Activated CD4-positive, alpha-beta memory T cell treated with anti-CD3 and anti-CD28 coated beads for 36 hours (primary cell): ENCODE data around the gene MAP3K5. TPM values are rescaled to one million over a fixed set of nuclear protein-coding genes. Genes with fewer than 3 reads are reported as not detected.
A peak's percentile ranks its signal among the peaks of the same experiment; 100 is the strongest.
"Not testable (repeated sequence)": the region's sequence is repeated elsewhere in the genome, so short reads cannot be mapped to it uniquely, and the experiment has no call there.

Experiments used
- CTCF ChIA-PET: fragments of 350-600 bp; sonication (Branson Sonifier 250); formaldehyde crosslinking; loops from one replicate; lab custom pipeline; 2021; ENCODE audit warnings: antibody characterized with exemption, inconsistent platforms; lab: Charles Lee
- POLR2A ChIA-PET: fragments of 350-600 bp; sonication (Branson Sonifier 250); formaldehyde crosslinking; loops from one replicate; lab custom pipeline; 2021; ENCODE audit warnings: antibody characterized with exemption; lab: Charles Lee
- DNase-seq: peaks from one replicate; pipeline ENCODE4 v3.0.0-alpha.2; 2020
- H3K27ac Mint-ChIP-seq: one replicate; pipeline ENCODE4 v1.8.0; 2021; ENCODE audit warnings: mixed read lengths
- H3K27me3 Mint-ChIP-seq: one replicate; pipeline ENCODE4 v1.8.0; 2021; ENCODE audit warnings: mixed read lengths
- H3K36me3 Mint-ChIP-seq: one replicate; pipeline ENCODE4 v1.8.0; 2021; ENCODE audit warnings: mixed read lengths
- H3K4me1 Mint-ChIP-seq: one replicate; pipeline ENCODE4 v1.8.0; 2021; ENCODE audit warnings: low read depth, mixed read lengths
- H3K4me3 Mint-ChIP-seq: one replicate; pipeline ENCODE4 v1.8.0; 2021; ENCODE audit warnings: mild to moderate bottlenecking, mixed read lengths
- H3K9me3 Mint-ChIP-seq: one replicate; pipeline ENCODE4 v1.8.0; 2021; ENCODE audit warnings: mixed read lengths
- intact Hi-C: fragments of 100-400 bp; cut with micrococcal nuclease; formaldehyde crosslinking; loops from one replicate; pipeline ENCODE4 v1.15.1; 2023
- total RNA-seq, 2 experiments: library from RNA; stranded (reverse); gene quantifications; one replicate each; pipeline ENCODE4 v1.2.3, GENCODE V29; 2021

MAP3K5 gene
- total RNA-seq, 2 experiments from 2014 or later = 13.2 to 13.8 TPM

- peaks cover 3% of the 10 kb centered on the region for H3K36me3 Mint-ChIP-seq
- H3K4me1 Mint-ChIP-seq = peaks cover 70% of the 10 kb centered on the region
- POLR2A ChIA-PET = no interaction called here
- no peak overlapping the region for H3K4me3 Mint-ChIP-seq
- intact Hi-C loops = no loop called here
- no peaks in the 10 kb centered on the region for H3K27me3 Mint-ChIP-seq
- no peak for DNase-seq
- CTCF ChIA-PET = no interaction called here
- no peaks in the 10 kb centered on the region for H3K9me3 Mint-ChIP-seq
- no peak overlapping the region for H3K27ac Mint-ChIP-seq
Observed at GRCh38 chr6:136769124-136769523, 23.2 kb downstream of the MAP3K5 start.

- Mint-ChIP-seq H3K4me1 (peaks cover 71% of the 10 kb centered on the region), H3K4me3 (no peak overlapping the region), H3K9me3 (no peaks in the 10 kb centered on the region), H3K27me3 (no peaks in the 10 kb centered on the region), H3K27ac (peak overlapping the region; percentile 66), H3K36me3 (no peaks in the 10 kb centered on the region)
- DNase-seq = no peak
- POLR2A ChIA-PET = no interaction called here
- CTCF ChIA-PET = no interaction called here
- intact Hi-C loops = loop anchor here (1.0 kb wide), 1 partner anchor 21 kb away; no protein-coding TSS in a partner anchor
Observed at GRCh38 chr6:136767570-136768309, 24.5 kb downstream of the MAP3K5 start.

GRCh38 chr6:136767103-136767502, 25.2 kb downstream of the MAP3K5 start:
- DNase-seq = no peak
- H3K27me3 Mint-ChIP-seq = no peaks in the 10 kb centered on the region
- CTCF ChIA-PET = no interaction called here
- H3K36me3 Mint-ChIP-seq = no peaks in the 10 kb centered on the region
- no peak overlapping the region for H3K4me3 Mint-ChIP-seq
- H3K4me1 Mint-ChIP-seq = peaks cover 71% of the 10 kb centered on the region
- intact Hi-C loops = loop anchor here (1.0 kb wide), 1 partner anchor 21 kb away; no protein-coding TSS in a partner anchor
- H3K27ac Mint-ChIP-seq = peak overlapping the region; percentile 66
- no peaks in the 10 kb centered on the region for H3K9me3 Mint-ChIP-seq
- POLR2A ChIA-PET = no interaction called here

- no peaks in the 10 kb centered on the region for H3K9me3 Mint-ChIP-seq
- H3K36me3 Mint-ChIP-seq = no peaks in the 10 kb centered on the region
- no peak overlapping the region for H3K27ac Mint-ChIP-seq
- intact Hi-C loops = no loop called here
- ChIA-PET POLR2A (no interaction called here), CTCF (interaction anchor here (0.7 to 7.1 kb wide), 2 partner anchors 25 to 47 kb away, joined by 3 to 76 read pairs; partner anchors contain the start of gene MAP3K5)
- H3K4me1 Mint-ChIP-seq = peaks cover 74% of the 10 kb centered on the region
- H3K4me3 Mint-ChIP-seq = no peak overlapping the region
- DNase-seq = no peak
- no peaks in the 10 kb centered on the region for H3K27me3 Mint-ChIP-seq
Observed at GRCh38 chr6:136766274-136766673, 26.0 kb downstream of the MAP3K5 start.

- no peaks in the 10 kb centered on the region for H3K9me3 Mint-ChIP-seq
- POLR2A ChIA-PET = interaction anchor here (0.9 to 2.1 kb wide), 7 partner anchors 8 to 28 kb away, joined by 3 to 13 read pairs (median 4); partner anchors contain the start of gene MAP3K5
- DNase-seq = no peak
- CTCF ChIA-PET = interaction anchor here (2.5 to 7.1 kb wide), 2 partner anchors 26 to 120 kb away, joined by 14 to 76 read pairs; partner anchors contain the start of gene MAP3K5
- H3K4me3 Mint-ChIP-seq = no peak overlapping the region
- H3K4me1 Mint-ChIP-seq = peaks cover 77% of the 10 kb centered on the region
- peak overlapping the region; percentile 40 for H3K27ac Mint-ChIP-seq
- H3K27me3 Mint-ChIP-seq = no peaks in the 10 kb centered on the region
- intact Hi-C loops = loop anchor here (1.0 kb wide), 1 partner anchor 8 kb away; no protein-coding TSS in a partner anchor
- no peaks in the 10 kb centered on the region for H3K36me3 Mint-ChIP-seq
Observed at GRCh38 chr6:136764517-136764993, 27.7 kb downstream of the MAP3K5 start.

GRCh38 chr6:136763716-136764516, 28.4 kb downstream of the MAP3K5 start:
- ChIA-PET CTCF (interaction anchor here (2.5 to 7.1 kb wide), 2 partner anchors 27 to 119 kb away, joined by 14 to 76 read pairs; partner anchors contain the start of gene MAP3K5), POLR2A (interaction anchor here (0.9 to 2.1 kb wide), 9 partner anchors 8 to 28 kb away, joined by 3 to 13 read pairs (median 4); partner anchors contain the start of gene MAP3K5)
- peak overlapping the region; percentile 34 for H3K27ac Mint-ChIP-seq
- no peak for DNase-seq
- H3K4me3 Mint-ChIP-seq = no peak overlapping the region
- H3K36me3 Mint-ChIP-seq = no peaks in the 10 kb centered on the region
- peaks cover 74% of the 10 kb centered on the region for H3K4me1 Mint-ChIP-seq
- no peaks in the 10 kb centered on the region for H3K27me3 Mint-ChIP-seq
- intact Hi-C loops = loop anchor here (1.0 kb wide), 1 partner anchor 8 kb away; no protein-coding TSS in a partner anchor
- H3K9me3 Mint-ChIP-seq = no peaks in the 10 kb centered on the region

GRCh38 chr6:136763255-136763654, 29.0 kb downstream of the MAP3K5 start:
- ChIA-PET POLR2A (interaction anchor here (1.0 to 2.0 kb wide), 6 partner anchors 8 to 29 kb away, joined by 3 to 9 read pairs (median 5); partner anchors contain the start of gene MAP3K5), CTCF (interaction anchor here (1.1 to 7.1 kb wide), 3 partner anchors 24 to 119 kb away, joined by 3 to 76 read pairs (median 14); partner anchors contain the start of gene MAP3K5)
- H3K4me3 Mint-ChIP-seq = no peak overlapping the region
- intact Hi-C loops = no loop called here
- H3K4me1 Mint-ChIP-seq = peaks cover 72% of the 10 kb centered on the region
- no peaks in the 10 kb centered on the region for H3K36me3 Mint-ChIP-seq
- H3K27ac Mint-ChIP-seq = no peak overlapping the region
- H3K27me3 Mint-ChIP-seq = no peaks in the 10 kb centered on the region
- H3K9me3 Mint-ChIP-seq = no peaks in the 10 kb centered on the region
- DNase-seq = no peak

GRCh38 chr6:136762022-136762975, 30.0 kb downstream of the MAP3K5 start:
- DNase-seq = no peak
- H3K27me3 Mint-ChIP-seq = no peaks in the 10 kb centered on the region
- peaks cover 63% of the 10 kb centered on the region for H3K4me1 Mint-ChIP-seq
- intact Hi-C loops = loop anchor here (1.0 kb wide), 1 partner anchor 9 kb away; no protein-coding TSS in a partner anchor
- POLR2A ChIA-PET = interaction anchor here (1.0 to 1.2 kb wide), 4 partner anchors 9 to 30 kb away, joined by 3 to 9 read pairs (median 5); partner anchors contain the start of gene MAP3K5
- CTCF ChIA-PET = interaction anchor here (0.6 to 7.1 kb wide), 7 partner anchors 25 to 119 kb away, joined by 3 to 76 read pairs (median 3); partner anchors contain the start of gene MAP3K5
- H3K4me3 Mint-ChIP-seq = peak overlapping the region; percentile 36
- H3K36me3 Mint-ChIP-seq = no peaks in the 10 kb centered on the region
- no peaks in the 10 kb centered on the region for H3K9me3 Mint-ChIP-seq
- peak overlapping the region; percentile 50 for H3K27ac Mint-ChIP-seq

- Mint-ChIP-seq H3K27me3 (no peaks in the 10 kb centered on the region), H3K27ac (peak overlapping the region; percentile 63), H3K36me3 (no peaks in the 10 kb centered on the region), H3K4me3 (peak overlapping the region; percentile 36), H3K9me3 (no peaks in the 10 kb centered on the region), H3K4me1 (peaks cover 66% of the 10 kb centered on the region)
- no peak for DNase-seq
- CTCF ChIA-PET = interaction anchor here (0.6 to 7.1 kb wide), 3 partner anchors 29 to 178 kb away, joined by 3 to 76 read pairs (median 4); partner anchors contain the start of gene MAP3K5
- intact Hi-C loops = no loop called here
- POLR2A ChIA-PET = interaction anchor here (1.2 kb wide), 1 partner anchor 29 kb away, joined by 4 read pairs; no protein-coding TSS in a partner anchor
Observed at GRCh38 chr6:136761227-136761922, 30.9 kb downstream of the MAP3K5 start.

- H3K9me3 Mint-ChIP-seq, H3K27me3 Mint-ChIP-seq, H3K36me3 Mint-ChIP-seq, POLR2A ChIA-PET, DNase-seq, intact Hi-C loops: not testable (repeated sequence)
- Mint-ChIP-seq H3K27ac (peak overlapping the region; percentile 63), H3K4me1 (peaks cover 64% of the 10 kb centered on the region), H3K4me3 (peak overlapping the region; percentile 34)
- CTCF ChIA-PET = interaction anchor here (0.6 to 7.1 kb wide), 2 partner anchors 30 to 177 kb away, joined by 3 to 76 read pairs; partner anchors contain the start of gene MAP3K5
Observed at GRCh38 chr6:136760781-136761180, 31.5 kb downstream of the MAP3K5 start.
